HG02571 (cell line): ENCODE measurements around the gene NPM1.

Experiments used
- ATAC-seq: cut with Tn5 transposase; IDR thresholded peaks from one replicate; pipeline ENCODE4 v1.9.1; 2021; ENCODE audit warnings: mild to moderate bottlenecking, moderate library complexity; ENCODE audit not compliant: unreplicated experiment

Gene NPM1

DNA sequence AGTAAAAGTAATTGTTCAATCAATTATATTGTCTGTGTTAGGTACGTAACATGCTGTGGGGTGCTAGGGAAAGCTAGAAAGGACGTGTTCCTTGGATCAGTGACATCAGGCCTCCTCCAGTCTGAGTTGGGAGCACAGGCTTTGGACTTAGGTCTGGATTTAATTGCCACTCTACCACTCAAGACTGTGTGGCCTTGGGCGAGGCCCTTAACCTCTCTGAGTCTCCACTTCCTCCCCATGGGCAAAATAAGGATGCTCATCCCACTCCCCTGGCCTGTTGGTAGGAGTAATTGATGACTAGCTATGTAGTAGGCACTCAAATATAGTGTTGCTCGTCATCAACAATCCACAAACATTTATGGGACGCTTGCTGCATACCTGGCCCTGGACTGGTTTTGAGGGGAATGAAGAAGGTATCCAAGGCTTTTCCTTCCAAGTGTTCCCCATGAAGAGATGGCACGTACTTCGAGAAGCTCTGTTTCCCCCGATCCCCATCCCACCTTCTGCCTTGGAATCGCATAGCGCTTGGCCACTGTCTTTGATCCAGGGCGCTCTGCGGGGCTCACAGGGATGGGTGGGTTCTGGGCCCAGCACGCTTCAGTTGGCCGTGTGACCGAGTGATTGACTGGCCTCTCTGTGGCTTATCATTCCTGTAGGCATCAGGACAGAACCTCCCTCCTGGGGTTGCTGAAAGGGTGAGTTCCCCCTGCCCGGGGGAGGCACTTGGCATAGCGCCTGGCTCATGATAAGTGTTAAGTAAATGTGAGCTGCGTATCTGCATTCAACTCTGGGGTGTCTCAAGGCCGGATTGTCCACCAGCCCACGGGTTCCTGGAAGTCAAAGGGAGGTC lies 39.9 kb downstream of the NPM1 start:
- no peak for ATAC-seq

DNA sequence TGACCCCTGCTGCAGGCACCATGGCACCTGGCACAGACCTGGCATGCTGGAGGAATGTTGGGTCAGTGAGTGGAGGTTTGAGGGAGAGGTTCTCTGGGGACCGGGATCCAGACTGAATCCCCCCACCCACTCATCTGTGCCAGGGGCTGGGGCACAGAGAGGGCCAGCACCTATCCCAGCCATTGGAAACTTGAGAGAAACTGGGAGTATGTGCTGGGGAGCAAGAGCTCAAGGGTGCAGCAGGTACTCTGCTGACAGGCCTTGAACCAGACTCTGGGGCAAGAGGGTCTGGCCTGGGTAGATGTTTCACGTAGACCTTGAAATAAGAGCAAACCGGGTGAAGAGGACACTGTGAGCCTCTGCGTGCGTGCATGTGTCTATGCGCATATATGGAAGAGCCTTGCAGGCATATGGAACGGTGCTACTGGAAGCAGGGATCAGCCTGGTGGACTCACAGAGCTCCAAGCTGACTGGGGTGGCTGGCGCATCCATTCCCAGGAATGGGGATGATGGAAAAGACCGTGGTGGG lies 40.6 kb downstream of the NPM1 start:
- no peak for ATAC-seq

DNA sequence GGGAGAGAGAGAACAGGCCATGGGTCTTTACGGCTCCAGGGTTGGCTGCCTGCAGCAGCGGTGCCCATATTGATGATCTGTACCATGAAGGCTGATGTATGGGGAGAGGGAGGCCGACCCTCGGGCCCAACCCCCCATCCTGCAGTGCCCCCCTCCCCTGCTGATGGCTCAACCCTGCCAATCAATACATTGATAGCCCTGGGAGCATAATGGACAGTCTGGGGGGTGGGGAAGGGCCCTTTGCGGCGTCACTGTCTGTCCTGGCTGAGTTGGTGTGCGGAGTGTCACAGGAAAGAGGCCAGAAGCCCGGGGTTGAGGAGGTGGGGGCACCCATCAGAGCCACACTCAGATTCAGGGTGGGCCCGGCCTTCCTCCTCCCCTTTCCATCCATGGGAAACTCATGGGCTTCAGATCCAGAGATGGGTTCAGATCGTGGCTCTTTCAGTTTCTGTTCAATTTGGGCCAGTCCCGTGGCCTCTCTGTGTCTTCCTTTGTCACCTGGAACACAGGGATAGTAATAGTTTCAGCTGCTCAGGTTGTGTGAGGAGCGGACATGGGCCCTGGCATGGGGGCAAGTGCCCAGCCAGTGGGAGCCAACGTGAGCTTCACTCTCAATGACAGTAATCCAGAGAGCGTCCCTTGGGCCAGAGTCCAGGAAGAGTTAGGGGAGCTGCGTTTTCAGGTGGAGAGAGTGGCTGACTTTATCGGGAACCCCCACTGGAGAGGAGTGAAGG lies 41.3 kb downstream of the NPM1 start:
- ATAC-seq, result no peak

DNA sequence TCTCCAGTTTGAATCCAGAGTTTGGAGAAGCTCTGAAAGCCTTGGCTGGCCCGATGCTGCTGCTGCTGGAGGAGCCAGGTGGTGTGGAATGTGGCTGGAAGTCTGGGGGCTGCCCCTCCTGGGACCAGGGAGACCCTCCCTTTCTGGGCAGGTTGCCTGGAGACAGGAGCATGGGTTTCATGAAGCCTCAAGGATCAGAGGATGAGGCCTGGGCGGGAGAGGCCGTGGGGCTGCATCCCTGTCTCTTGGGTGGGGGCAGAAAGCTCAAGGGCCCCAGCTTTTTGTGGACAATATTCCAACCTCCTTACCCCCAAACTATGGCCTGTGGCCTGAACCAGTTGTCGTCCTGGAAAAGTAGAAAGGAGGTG lies 41.9 kb downstream of the NPM1 start:
- ATAC-seq, result no peak

DNA sequence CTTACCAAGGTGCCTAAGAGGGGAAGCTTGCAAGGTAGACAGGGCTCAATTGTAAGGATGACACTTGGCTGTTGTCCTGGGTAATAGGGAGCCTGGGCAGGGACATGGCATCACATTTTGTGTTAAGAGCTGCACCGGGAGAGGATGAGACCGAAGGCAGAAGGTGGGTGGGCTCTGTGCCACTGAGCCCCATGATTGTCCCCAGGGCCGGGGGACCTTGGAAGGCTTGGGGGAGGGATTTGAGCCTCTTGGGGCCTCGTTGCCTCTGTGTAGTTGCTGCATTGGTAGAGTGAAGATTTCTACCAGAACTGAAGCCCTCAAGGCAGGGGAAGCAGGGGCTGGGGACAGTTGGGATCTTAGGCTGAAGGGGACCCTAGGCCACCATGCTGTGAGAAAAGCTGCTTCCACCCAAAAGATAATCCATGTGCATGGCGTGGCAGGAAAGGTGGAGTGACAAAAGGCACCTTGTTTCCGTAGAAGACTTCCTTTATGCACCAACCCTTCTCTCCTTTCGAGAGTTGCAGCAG lies 43.7 kb downstream of the NPM1 start:
- ATAC-seq, result no peak

DNA sequence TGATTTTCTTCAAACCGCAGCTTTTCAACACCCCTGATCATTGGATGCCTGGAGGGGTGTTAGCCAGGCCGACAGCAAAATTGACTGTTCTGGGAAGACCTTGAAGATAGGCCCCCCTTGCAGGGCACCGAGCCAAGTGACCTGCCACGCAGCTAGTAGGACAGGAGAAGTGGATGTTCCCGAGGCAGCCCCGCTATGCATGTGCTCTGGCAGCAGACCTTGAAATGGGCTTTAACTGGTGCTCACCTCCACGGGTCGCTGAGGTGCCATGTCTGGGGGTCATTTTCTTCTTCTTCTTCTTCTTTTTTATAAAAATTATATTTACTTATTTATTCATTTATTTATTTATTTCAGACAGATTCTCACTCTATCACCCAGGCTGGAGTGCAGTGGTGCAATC lies 44.4 kb downstream of the NPM1 start:
- no peak for ATAC-seq

DNA sequence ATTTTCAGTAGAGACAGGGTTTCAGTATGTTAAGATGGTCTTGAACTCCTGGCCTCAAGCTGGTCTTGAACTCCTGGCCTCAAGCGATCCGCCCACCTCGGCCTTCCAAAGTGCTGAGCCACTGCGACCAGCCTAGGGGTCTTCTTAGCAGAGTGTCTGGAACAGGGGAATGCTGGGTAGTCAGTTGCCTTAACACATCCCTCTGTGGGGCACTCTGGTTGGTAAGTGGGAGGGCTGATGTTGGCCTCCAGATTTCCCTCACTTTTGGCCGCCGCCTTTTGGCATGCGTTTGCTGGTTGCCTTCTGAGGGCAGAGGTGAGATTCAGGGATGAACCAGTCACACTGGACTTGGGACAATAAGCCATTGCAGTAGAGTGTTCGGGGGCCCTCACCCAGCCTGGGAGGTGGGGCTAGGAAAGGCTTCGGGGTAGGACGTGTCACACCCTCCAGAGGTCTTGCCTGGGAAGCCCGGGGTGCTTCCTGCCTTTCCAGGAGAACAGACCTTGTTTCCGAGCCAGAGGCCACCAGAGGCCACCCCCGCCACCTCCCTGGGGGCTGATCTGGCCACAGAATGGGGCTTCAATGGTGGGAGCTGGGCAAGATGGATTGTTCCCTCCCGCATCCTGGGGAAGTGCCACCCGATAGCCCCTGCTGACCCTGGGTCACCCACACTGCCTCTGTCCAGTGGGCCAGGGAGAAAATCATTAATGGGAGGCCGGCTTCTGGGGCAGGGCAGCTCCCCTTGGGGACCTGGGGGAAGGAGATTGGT lies 45.1 kb downstream of the NPM1 start:
- ATAC-seq, result no peak

DNA sequence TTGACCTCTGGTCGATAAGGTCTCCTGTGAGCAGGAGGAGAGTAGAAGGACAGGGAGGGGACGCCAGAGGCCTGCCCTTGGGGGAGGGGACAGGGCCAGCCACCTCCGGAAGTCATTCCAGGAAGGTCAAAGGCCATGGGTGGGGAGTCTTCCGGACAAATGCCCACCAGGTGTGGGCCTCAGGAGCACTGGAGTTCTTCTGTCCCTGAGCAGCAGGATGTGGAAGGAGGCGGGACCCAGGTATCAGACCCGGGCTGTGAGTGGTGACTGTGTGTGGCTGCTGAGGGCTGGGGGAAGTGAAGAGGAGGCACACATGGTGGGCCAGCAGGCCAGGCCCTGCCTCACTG lies 45.7 kb downstream of the NPM1 start:
- no peak for ATAC-seq

DNA sequence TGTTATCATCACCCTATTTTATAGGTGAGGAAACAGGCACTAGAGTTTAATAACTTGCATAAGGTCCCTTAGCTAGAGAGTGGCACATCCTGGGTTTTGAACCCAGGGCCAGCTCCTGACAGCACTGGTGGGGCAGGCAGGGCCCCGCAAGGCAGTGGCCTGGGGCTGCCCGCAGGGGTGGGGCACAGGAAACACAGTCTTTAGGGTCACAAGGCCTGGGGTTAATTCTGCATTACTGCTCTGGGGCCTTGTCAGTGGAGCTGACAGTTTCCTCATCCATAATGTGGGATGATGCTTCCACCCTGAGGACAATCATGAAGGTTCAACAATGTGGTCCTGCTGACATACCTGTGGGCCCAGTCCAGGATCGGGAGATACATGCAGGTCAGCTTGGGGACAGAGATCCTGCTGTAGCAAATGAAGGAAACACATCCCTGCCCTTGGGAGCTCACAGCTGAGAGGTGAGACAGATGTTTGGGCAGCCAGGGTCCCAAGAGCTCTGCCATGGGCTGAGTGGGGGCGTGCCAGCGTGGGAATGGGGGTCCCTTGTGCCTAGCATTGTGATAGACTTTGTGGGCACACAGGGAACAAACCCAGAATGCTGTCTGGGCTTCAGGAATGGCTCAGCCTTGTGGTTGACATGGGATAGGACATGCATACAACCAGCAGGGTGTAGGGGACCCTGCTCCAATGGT lies 46.5 kb downstream of the NPM1 start:
- no peak for ATAC-seq

DNA sequence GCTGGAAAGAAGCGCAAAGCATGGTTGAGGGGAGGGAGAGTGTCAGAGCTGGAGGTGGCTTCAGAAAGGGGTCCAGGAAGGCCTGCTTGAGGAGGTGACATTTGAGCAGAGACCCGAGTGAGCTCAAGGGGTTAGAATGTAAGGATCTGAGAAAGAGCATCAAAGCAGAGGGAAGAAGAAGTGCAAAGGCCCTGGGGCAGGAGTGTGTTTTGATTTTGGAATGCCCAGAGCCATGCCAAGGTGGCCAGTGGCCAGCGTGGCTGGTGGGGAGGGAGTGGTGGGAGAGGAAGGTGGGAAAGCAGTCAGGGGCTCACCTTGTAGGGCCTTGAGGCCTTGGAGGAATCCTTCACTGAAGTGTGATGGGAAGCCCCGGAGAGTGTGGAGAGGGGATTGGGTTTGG lies 47.2 kb downstream of the NPM1 start:
- ATAC-seq, result no peak

DNA sequence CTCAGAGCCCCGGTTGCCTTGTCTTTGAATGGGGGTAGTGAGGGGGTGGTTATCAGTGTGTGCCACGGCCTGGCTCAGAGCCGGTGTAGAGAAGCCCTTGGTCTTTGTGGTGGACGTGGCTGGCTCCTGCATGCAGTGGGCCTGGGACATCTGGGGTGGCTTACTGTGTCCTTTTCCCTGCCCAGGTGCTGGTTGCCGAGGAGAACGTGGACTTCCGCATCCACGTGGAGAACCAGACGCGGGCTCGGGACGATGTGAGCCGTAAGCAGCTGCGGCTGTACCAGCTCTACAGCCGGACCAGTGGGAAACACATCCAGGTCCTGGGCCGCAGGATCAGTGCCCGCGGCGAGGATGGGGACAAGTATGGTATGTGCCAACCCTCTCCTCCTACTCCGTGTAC lies 48.3 kb downstream of the NPM1 start:
- ATAC-seq, result no peak

DNA sequence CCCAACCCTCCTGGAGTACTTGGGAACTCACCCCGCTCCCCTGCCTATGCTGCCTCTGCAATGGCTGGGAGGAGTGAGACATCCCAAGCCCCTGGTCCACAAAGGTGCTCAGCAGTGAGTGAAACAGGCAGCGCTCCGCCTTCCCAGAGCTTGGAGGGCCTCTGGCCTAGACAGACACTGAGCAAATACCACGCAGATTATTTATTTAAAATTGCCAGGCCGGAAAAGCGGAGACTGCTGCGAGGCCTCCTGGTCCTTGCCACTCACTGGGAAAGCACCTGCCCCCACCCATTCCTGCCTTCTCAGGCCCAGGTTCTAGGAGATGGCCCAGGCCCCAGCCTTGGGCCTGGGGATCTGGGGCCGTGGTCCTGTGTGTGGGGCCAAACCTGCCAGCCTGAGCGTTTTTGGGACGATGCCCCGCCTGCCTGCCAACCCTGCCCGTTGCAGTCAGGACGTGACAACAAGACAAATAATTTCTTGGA lies 49.2 kb downstream of the NPM1 start:
- no peak for ATAC-seq

DNA sequence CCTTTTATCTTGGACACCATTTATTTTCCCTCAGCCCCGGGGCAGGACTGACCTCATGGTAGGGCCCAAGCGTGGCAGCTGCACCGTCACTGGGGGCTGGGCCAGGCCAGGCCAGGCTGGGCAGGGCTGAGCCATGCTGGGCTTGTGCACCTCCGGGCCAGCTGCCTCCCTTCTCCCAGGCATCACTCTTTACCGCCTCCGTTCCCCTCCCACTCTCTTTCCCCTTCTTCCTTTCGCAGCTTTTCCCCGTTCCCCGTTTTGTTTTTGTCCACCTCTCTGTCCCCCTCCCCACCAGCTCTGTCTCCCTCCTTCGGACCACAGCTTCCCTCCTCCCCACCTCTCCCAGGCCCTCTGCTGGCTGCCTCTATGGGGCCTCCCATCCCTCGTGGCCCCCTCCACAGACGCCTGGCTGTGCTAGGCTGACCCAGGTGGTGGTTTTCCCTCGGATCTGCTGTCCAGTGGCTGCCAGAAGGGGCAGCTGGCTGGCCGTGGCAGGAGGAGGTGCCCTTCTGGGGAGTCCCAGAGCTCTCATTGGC lies 49.7 kb downstream of the NPM1 start:
- ATAC-seq, result no peak

DNA sequence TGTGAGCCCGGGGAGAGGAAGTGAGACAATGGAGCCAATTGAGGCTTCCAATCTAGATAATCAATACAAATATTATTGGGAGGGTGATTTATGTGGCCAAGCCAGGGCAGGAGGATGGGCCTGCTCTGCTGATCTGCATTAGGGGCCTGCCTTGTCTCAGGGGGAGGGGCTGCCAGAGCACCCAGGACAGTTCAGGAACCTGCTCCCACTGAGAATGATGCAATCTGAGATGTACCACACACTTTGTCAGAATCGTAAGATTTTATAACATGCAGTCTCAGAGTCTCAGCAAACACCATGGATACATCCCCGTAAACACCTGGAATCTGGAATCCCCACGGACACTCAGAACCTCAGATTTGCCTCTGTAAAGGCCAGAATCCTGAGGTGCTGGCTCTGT lies 51.1 kb downstream of the NPM1 start:
- ATAC-seq, result no peak

DNA sequence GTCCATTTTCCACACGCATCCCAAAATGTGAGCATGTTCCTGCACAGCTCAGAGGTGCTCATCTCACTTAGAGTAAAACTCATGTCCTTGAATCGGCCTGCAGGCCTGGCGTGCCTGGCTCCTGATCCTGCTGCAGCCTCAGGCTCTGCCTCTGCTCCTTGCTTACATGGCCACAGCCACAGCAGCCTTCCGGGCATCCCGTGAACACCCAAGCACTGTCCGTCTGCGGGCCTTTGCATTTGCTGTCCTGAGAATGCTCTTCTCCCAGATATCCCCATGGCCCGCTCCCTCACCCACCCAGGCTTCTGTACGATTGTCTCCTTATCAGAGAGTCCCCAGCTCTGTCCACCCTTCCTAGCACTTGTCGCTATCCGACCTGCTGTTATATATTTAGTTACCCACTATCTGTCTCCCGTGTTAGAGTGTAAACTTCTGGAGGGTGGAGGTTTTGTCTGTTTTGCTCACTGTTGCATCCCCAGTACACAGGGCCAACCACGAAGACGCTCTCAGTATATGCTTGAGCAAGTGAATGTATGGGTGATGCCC lies 53.7 kb downstream of the NPM1 start:
- no peak for ATAC-seq

DNA sequence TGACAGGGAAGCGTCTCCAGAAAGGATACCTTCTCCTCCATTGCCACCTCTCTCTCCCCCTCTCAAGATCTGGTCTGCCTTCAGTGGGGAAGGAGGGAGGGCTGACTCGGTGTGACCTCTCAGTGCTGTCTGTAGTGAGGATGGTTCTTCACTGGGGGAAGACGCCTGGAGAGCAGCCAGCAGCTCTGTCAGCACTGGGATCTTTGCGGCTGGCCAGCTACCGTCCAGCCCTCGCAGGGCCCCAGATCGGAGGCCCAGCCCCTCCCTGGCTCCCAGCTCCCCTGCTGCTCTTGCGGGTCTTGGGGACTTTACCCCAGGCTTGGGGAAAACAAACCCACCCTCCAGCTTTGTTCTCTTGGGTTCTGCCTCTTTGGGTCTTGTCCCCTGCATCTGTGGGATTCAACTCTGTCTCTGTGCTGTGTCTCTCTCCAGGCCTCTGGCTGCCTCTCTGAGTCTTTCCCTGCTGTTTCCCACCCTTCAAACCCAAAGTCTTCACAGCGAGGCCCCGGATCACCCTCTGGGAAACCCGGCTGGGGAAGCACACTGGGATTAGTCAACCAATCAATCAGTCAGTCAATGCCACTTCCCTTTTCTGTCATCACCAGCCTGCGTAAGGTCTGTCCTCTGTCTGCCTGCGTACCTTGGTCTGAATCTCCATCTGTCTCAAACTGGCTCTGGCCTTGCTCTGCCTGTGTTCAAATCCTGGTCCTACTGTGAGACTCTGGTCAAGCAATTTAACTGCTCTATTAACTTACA lies 54.8 kb downstream of the NPM1 start:
- ATAC-seq, result no peak

DNA sequence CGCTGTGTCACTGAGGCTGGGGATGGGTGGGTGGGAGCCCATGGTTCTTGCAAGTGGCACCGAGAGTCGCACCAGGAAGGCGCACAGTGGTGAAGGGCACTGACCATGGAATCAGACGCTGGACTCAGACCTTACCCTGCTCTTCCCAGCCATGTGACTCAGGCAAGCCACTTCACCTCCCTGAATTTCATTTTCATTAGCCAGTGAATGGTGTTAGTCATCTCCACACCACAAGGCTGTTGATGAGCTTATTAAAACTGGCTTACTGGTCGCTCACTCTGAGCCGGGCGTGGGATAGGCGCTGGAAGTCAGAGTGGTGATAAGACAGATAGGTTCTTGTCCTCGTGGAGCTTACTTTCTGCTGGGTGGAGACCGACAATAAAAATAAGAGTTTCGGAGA lies 56.9 kb downstream of the NPM1 start:
- ATAC-seq, result no peak

DNA sequence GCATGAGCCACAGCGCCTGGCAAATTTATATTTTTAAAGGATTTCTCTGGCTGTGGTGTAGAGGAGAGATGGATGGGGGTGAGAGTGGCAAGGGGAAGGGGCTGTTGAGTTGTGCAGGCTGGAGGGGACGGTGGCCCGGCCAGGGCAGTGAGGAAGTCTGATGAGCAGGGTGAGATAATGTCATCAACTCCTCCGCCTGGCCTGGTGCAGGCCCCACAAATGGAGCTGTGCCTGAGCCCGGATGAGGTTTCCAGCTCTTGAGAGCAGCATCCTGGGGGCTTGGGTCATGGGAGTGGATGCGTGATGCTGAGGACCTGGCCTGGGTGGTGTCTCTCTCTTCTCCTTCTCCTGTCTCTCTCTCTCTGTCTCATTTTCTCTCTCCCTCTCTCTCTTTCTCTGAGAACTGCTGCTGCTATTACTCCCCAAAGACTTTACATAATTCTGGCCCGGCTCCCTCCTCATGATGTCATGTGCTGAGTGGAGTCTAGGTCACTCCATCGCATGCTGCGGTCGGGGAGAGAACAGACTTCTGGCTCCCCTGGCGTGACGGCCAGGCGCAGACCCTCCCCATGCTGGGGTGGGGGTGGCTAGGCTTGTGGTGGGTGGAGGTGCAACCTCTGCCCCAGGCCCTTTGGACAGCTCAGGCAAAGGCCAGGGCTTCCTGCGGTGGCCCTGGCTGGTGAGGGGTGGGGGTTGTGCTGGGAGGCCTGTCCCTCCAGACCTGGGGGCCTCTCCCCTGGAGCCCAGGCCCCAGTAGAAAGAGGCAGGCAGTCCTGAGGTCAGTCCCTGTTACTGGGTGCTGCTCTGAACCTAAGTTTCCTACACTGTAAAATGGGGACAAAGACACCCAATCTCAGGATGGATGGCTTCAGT lies 58.2 kb downstream of the NPM1 start:
- ATAC-seq, result no peak
